Cardiac fibroblast (primary cell): ENCODE data around the gene IL17RB.

Source experiments
- DNase-seq, 2 donors: peaks; one replicate each; pipeline versions ENCODE4 v3.0.0 to v3.0.0-alpha.2; 2010; ENCODE audit warnings: low read depth in 2 of 2
- H3K4me3 ChIP-seq, 2 donors: replicated peaks in 1 of 2; 1 replicate in 1 of 2; 2 replicates in 1 of 2; pipeline ENCODE4 v1.5.1; 2011; ENCODE audit warnings: low read depth in 2 of 2, low read length in 2 of 2, mild to moderate bottlenecking in 2 of 2, moderate library complexity in 1 of 2
- CTCF ChIP-seq: IDR thresholded peaks from one replicate; pipeline ENCODE4 v1.5.1; 2011; ENCODE audit warnings: low read depth, mild to moderate bottlenecking, low read length, inconsistent platforms

IL17RB gene

DNA sequence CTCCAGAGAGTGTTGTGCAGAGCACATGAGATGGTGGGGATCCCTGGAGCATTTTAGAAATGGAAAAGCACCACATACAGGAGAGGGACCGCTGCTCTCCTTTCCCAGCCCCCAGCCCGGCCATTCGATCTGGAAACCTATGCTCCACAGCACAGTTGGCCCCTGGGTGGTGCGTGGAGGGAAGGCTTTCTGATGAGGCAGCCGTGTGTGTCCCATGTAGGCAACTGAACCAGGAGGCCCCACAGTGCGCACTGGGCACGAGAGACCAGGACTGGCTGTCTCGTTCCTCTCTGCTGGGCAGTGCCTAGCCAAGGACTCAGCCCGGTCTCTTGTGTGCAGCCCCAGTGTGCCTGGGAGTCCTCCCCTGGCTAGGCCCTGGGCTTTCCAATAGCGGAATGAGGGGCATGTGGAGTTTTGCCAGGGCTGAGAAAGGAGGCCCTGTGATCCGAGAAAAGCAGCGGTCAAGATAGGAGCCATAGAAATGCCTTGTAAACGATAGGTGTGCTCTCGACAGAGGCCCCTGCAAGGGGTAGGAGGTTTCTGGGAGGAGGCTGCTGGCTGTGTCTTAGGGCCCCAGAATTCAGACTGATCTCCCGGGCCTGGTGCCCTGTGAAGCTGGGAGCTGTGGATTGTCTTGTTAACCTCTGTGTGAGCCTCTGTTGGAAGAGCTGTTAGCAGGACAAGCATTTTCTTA lies 39.1 kb upstream of the IL17RB start:
- DNase-seq = no peak
- no peak for TF ChIP-seq CTCF
- no peak overlapping the region for H3K4me3 ChIP-seq

DNA sequence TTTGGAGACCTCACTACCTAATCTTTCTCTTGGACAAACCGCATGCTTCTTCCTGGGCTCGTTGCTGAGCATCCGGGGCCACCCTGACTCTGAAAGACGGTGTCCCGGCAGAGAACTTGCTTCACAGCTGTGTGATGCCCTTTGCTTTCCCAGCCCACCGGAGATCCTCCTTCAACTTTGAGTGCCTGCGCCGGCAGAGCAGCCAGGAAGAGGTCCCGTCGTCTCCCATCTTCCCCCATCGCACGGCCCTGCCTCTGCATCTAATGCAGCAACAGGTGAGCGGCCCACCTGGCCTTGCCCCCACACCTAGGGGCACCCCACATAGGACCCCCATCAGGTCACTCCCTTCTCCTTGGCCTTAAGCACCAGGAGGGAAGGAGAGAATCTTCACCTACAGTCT lies 37.9 kb upstream of the IL17RB start:
- no peak for TF ChIP-seq CTCF
- no peak overlapping the region for H3K4me3 ChIP-seq
- DNase-seq = no peak

DNA sequence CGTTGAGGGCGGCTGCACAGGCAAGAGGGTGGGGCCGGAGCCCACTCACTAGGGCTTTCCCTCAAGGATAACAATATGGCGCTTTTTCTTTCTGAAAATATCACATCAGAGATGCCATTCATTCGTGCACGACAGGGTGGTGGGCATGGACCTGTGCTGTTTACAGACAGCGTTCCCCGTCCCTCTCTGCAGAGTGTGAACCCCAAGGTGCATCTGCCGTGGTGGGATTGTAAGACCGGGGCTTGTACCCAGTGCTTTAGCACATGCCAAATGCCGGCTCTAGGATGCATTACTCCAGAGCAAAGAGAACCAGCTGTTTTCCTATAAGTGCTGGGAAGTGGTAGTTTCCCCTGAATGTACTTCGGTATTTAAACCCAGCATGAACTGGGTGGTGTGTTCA lies 37.1 kb upstream of the IL17RB start:
- TF ChIP-seq CTCF = no peak
- no peak for DNase-seq
- H3K4me3 ChIP-seq = no peak overlapping the region

DNA sequence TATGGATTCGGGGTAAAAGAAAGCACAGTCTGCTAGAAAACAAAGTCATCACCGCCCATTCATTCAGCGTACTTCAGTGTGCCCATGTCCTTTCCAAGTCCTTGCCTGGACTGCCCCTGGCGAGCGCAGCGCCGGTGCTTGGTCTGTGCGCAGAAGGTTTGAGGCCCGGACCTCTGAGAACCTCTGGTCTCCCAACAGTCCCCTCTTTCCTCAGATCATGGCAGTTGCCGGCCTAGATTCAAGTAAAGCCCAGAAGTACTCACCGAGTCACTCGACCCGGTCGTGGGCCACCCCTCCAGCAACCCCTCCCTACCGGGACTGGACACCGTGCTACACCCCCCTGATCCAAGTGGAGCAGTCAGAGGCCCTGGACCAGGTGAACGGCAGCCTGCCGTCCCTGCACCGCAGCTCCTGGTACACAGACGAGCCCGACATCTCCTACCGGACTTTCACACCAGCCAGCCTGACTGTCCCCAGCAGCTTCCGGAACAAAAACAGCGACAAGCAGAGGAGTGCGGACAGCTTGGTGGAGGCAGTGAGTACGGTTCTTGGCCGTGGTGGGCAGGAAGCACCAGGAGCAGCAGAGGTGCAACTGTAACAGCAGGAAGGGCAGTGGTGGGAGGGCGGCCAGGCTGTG lies 36.5 kb upstream of the IL17RB start:
- TF ChIP-seq CTCF = no peak
- no peak for DNase-seq
- H3K4me3 ChIP-seq = no peak overlapping the region

GRCh38 chr3:53811143-53811927 lies 35.0 kb upstream of the IL17RB start:
- no peak for TF ChIP-seq CTCF
- no peak for DNase-seq
- no peak overlapping the region for H3K4me3 ChIP-seq

DNA sequence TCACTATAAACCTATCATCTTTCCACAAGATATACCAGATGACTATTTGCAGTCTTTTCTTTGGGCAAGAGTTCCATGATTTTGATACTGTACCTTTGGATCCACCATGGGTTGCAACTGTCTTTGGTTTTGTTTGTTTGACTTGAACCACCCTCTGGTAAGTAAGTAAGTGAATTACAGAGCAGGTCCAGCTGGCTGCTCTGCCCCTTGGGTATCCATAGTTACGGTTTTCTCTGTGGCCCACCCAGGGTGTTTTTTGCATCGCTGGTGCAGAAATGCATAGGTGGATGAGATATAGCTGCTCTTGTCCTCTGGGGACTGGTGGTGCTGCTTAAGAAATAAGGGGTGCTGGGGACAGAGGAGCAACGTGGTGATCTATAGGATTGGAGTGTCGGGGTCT lies 33.9 kb upstream of the IL17RB start:
- no peak for TF ChIP-seq CTCF
- H3K4me3 ChIP-seq = no peak overlapping the region
- no peak for DNase-seq
